H7 (cell line): ENCODE results near the gene CUX1. TPM values are rescaled to one million over a fixed set of nuclear protein-coding genes. Genes with fewer than 3 reads are reported as not detected.
"Not testable (repeated sequence)": the region's sequence is repeated elsewhere in the genome, so short reads cannot be mapped to it uniquely, and the experiment has no call there.

Experiments used
- DNase-seq: peaks from one replicate; pipeline ENCODE4 v3.0.0; 2012
- H3K27me3 ChIP-seq: 2 replicates; pipeline ENCODE4 v1.6.0; 2011; ENCODE audit warnings: mild to moderate bottlenecking, low read length; ENCODE audit not compliant: control insufficient read depth, insufficient read depth
- H3K36me3 ChIP-seq: replicated peaks from 2 replicates; pipeline ENCODE4 v1.5.1; 2011; ENCODE audit warnings: low read length; ENCODE audit not compliant: control insufficient read depth, insufficient read depth
- H3K4me3 ChIP-seq: 2 replicates; pipeline ENCODE4 v1.5.1; 2011; ENCODE audit warnings: low read depth, mild to moderate bottlenecking, control low read depth, low read length, moderate library complexity; ENCODE audit not compliant: insufficient read depth
- total RNA-seq: library from RNA; depleted of rRNA; stranded (reverse); fragments of >200 nt; shearing (Covaris generic); gene quantifications from 2 replicates; pipeline ENCODE4 v1.2.3, GENCODE V29; 2014

Gene CUX1
- total RNA-seq, 1 experiment from 2014 or later: 28.2 TPM

GRCh38 chr7:101861218-101861775 is 43.9 kb downstream of the CUX1 start:
- H3K36me3 ChIP-seq: no peaks in the 10 kb centered on the region
- DNase-seq: no peak
- H3K27me3 ChIP-seq: no peaks in the 10 kb centered on the region
- no peak overlapping the region for H3K4me3 ChIP-seq

GRCh38 chr7:101862280-101863220 is 45.1 kb downstream of the CUX1 start:
- no peak for DNase-seq
- Histone ChIP-seq H3K27me3 (no peaks in the 10 kb centered on the region), H3K4me3 (no peak overlapping the region), H3K36me3 (no peaks in the 10 kb centered on the region)

- Histone ChIP-seq H3K4me3 (no peak overlapping the region), H3K36me3 (no peaks in the 10 kb centered on the region), H3K27me3 (no peaks in the 10 kb centered on the region)
- DNase-seq: no peak
These were observed 46.2 kb downstream of the CUX1 start for GRCh38 chr7:101863598-101863997.

DNA sequence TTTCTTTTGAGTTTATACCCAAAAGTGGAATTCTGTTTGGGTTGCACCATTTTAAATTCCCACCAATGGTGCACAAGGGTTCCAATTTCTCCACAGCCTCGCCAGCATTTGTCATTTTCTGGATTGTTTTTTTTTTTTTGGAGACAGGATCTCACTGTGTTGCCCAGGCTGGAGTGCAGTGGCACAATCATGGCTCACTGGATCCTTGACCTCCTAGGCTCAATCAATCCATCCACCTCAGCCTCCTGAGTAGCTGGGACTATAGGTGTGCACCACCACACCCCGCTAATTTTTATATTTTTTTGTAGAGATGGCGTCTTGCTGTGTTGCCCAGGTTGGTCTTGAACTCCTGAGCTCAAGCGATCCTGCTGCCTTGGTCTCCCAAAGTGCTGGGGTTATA is 46.6 kb downstream of the CUX1 start:
- Histone ChIP-seq H3K27me3 (no peaks in the 10 kb centered on the region), H3K4me3 (no peak overlapping the region), H3K36me3 (no peaks in the 10 kb centered on the region)
- DNase-seq: no peak

DNA sequence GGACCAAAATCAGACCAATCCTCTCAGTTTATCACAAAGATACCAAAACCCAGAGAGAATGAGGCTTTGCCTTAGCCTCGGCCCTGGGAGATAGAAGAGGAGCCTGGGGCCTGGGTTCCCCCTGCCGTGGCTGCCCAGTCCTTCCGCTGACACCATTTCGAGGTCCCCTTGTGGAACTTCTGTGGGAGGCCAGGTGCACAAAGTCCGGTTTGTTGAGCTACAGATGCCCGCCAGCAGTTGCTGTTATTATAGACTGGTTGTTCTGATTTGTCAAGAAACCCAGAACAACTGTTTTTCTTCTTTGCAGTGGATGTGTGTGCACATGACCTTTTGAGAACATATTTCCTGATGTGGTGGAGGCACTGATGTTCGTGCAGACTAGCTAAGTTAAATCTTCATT is 47.6 kb downstream of the CUX1 start:
- Histone ChIP-seq H3K36me3 (no peaks in the 10 kb centered on the region), H3K4me3 (no peak overlapping the region), H3K27me3 (no peaks in the 10 kb centered on the region)
- no peak for DNase-seq

DNA sequence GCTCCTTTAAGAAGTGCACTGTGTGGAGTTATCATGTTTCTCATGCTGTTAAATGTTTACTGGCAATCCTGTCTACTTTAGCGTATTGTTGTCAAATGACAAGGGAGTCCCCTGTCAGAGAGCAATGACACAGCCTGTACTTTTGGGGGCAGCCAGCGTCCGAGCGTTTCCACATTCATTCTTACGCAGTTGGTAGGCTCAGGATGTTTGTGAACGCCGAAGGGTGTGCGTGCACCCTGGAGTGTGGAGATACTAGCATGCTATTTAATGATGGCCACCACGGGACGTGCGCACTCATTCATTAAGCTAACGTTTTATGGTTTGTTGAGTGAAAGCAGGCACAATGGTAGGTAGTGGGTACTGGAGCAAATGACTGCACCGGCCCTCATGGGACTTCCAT is 48.0 kb downstream of the CUX1 start:
- Histone ChIP-seq H3K4me3 (no peak overlapping the region), H3K27me3 (no peaks in the 10 kb centered on the region), H3K36me3 (no peaks in the 10 kb centered on the region)
- DNase-seq: no peak

DNA sequence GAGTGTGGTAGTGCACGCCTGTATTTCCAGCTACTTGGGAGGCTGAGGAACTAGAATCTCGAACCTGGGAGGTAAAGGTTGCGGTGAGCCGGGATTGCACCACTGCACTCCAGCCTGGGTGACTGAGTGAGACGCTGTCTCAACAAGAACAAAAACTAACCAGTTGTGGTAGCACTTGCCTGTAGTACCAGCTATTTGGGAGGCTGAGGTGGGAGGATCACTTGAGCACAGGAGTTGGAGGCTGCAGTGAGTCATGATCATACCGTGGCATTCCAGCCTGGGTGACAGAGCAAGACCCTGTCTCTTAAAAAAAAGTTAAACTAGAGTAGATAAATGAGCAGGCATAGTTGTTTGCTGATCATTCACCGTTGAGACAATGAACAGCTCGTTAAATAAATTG is 48.9 kb downstream of the CUX1 start:
- Histone ChIP-seq H3K36me3 (no peaks in the 10 kb centered on the region), H3K27me3 (no peaks in the 10 kb centered on the region), H3K4me3 (no peak overlapping the region)
- no peak for DNase-seq

DNA sequence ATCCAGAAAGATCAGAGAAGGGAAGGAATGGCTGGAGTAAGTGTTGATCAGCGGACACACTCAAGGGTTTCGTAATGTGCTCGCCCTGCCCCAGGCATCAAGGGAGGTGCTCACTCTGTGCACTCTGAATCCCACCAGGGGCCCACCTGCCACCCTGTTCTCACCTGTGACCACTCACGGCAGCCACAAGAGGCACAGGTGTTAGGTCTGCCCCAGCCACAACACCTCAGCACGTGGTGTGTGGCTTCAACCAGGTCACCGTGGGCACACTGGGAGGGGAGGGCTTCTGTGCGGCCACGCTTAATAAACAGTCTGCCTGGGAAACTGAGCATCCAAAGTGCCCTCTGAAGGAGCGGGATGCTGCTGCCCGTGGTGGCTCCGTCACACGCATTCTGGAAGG is 49.8 kb downstream of the CUX1 start:
- H3K27me3 ChIP-seq: no peaks in the 10 kb centered on the region
- H3K36me3 ChIP-seq: no peaks in the 10 kb centered on the region
- H3K4me3 ChIP-seq: no peak overlapping the region
- DNase-seq: no peak

DNA sequence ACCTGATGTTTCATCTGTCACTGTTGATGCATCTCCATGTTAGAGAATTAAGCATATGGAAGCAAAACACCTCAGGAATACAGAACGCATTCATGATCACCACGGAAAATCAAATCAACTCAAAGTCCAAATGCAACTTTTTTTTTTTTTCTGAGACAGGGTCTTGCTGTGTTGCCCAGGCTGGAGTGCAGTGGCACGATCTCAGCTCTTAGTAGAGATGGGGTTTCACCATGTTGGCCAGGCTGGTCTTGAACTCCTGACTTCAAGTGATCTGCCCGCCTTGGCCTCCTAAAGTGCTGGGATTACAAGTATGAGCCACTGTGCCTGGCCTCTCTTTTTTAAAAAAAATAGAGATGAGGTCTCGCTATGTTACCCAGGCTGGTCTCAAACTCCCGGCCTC is 50.3 kb downstream of the CUX1 start:
- DNase-seq, H3K27me3 ChIP-seq, H3K36me3 ChIP-seq, H3K4me3 ChIP-seq: not testable (repeated sequence)

DNA sequence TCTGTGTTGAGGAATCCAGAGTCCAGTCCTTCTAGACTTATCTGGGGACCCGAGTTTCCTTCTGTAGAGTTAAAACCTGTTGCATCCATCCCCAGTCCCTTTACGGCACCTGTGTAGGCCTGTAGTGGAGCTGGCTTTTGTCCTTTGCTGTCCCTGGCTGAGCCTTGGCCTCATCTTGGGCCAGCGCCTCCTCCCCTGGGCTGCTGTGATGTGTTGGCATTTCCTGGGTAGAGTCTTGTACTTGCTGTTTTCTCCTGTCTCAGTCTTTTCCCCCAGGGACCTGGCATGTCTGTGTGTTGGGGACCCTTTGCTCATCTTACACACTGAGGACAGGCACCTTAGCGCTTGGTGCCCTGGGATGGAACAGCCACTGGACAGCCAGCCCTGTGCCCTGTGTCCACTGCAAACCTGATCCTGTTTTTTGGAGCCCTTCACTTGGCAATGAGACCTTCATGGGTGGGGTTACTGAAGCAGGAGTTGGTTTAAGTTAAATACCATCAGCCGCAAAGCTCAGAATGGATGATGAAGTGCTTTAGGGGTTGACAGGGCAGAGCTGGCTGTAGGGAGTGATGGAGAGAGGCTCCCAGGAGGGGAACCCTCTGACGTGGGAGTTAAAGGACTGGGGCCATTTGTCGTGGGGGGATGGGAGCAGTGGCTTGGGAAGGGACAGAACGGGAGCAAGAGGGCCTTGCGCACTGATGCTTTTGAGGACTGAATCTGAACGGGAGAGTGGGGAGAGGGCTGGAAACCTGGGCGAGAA is 50.9 kb downstream of the CUX1 start:
- no peaks in the 10 kb centered on the region for H3K27me3 ChIP-seq
- no peak for DNase-seq
- no peak overlapping the region for H3K4me3 ChIP-seq
- no peaks in the 10 kb centered on the region for H3K36me3 ChIP-seq

- peak; percentile 91 for DNase-seq
- no peaks in the 10 kb centered on the region for H3K36me3 ChIP-seq
- H3K27me3 ChIP-seq: no peaks in the 10 kb centered on the region
- no peak overlapping the region for H3K4me3 ChIP-seq
These were observed 51.8 kb downstream of the CUX1 start for GRCh38 chr7:101869026-101869900.

- DNase-seq: no peak
These were observed 52.5 kb downstream of the CUX1 start for GRCh38 chr7:101869901-101870290.

DNA sequence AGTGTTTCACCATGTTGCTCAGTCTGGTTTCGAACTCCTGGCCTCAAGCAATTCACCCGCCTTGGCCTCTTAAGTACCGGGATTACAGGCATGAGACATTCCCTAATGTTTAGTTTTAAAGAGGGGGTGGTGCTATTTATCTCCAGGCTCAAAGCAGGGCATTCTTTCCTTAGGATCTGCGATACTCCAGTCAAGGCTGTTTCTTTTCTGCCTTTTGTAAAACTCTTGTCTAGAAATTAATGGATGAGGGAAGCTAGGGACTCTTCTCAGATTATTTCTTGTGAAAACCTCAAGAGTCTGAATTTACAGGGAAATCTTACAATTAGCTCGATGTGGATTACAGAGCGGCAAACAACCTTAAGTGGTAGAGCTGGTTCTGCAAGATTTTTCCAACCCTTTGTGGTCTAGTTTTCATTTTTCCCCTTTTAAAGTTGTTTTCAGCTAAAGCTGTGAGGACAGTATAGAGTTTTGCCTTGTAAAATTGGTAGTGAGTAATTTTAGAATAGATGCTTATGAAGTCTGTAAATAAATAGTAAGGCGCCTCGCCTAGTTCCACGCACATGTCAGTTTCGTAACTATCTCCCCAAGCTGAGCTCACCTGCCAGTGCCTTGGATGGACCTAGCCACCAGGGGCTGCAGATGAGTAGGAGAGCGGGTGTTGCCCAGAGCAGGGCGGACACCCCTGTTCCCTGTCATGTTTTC is 53.1 kb downstream of the CUX1 start:
- no peak overlapping the region for H3K4me3 ChIP-seq
- DNase-seq: peak; percentile 75
- H3K27me3 ChIP-seq: no peaks in the 10 kb centered on the region
- no peaks in the 10 kb centered on the region for H3K36me3 ChIP-seq

More at GRCh38 chr7:101869901-101870290, 52.5 kb downstream of the CUX1 start:
- Histone ChIP-seq H3K36me3 (no peaks in the 10 kb centered on the region), H3K27me3 (no peaks in the 10 kb centered on the region), H3K4me3 (no peak overlapping the region)

DNA sequence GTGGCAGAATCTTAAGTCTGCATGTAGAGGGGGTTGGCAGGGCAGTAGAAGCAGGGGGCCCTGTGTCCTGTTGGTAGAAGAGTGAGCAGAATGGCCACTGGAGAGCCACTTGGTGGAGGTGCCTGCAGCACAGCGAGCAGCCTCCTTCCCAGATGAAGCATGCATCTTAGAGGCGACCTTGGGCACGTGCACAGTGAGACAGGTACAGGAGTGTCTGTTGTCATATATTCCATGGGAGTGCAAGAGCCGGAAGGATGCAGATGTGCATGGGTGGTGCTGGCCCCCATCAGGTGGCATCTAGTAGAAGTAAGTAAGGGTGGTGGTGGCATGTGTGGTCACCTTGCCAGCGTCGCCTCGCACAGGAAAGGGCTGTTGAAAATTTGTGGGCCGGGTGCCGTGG is 53.9 kb downstream of the CUX1 start:
- Histone ChIP-seq H3K36me3 (no peaks in the 10 kb centered on the region), H3K4me3 (no peak overlapping the region), H3K27me3 (no peaks in the 10 kb centered on the region)
- DNase-seq: no peak
